ENCODE measurements around the gene CFP.

The CFP gene

GRCh38 chrX:47637546-47638195 lies 7.9 kb upstream of the CFP start:
- no peaks in the 10 kb centered on the region for H3K4me1 ChIP-seq (ENCODE audit: control insufficient read depth, insufficient read depth, low read length, unreplicated experiment)
- no peaks in the 10 kb centered on the region for H3K79me2 ChIP-seq (ENCODE audit: control insufficient read depth, insufficient read depth, low read length, unreplicated experiment)
- no peak overlapping the region for H3K4me3 ChIP-seq (ENCODE audit: low read depth, low read length)
- no peak overlapping the region for H2AFZ ChIP-seq (ENCODE audit: low read length, unreplicated experiment)
- H3K27me3 ChIP-seq (ENCODE audit: insufficient read depth, low read length): no peaks in the 10 kb centered on the region
- no peak overlapping the region for H3K27ac ChIP-seq (ENCODE audit: low read depth, low read length)
- H3K36me3 ChIP-seq (ENCODE audit: insufficient read depth, low read length): peaks cover 26% of the 10 kb centered on the region

GRCh38 chrX:47634871-47635575 lies 5.3 kb upstream of the CFP start:
- Histone ChIP-seq H3K4me3 (ENCODE audit: low read depth, low read length) (no peak overlapping the region), H3K36me3 (ENCODE audit: insufficient read depth, low read length) (peaks cover 6% of the 10 kb centered on the region), H3K79me2 (ENCODE audit: control insufficient read depth, insufficient read depth, low read length, unreplicated experiment) (no peaks in the 10 kb centered on the region), H3K27me3 (ENCODE audit: insufficient read depth, low read length) (no peaks in the 10 kb centered on the region), H3K4me1 (ENCODE audit: control insufficient read depth, insufficient read depth, low read length, unreplicated experiment) (no peaks in the 10 kb centered on the region), H3K27ac (ENCODE audit: low read depth, low read length) (no peak overlapping the region), H2AFZ (ENCODE audit: low read length, unreplicated experiment) (no peak overlapping the region)

DNA sequence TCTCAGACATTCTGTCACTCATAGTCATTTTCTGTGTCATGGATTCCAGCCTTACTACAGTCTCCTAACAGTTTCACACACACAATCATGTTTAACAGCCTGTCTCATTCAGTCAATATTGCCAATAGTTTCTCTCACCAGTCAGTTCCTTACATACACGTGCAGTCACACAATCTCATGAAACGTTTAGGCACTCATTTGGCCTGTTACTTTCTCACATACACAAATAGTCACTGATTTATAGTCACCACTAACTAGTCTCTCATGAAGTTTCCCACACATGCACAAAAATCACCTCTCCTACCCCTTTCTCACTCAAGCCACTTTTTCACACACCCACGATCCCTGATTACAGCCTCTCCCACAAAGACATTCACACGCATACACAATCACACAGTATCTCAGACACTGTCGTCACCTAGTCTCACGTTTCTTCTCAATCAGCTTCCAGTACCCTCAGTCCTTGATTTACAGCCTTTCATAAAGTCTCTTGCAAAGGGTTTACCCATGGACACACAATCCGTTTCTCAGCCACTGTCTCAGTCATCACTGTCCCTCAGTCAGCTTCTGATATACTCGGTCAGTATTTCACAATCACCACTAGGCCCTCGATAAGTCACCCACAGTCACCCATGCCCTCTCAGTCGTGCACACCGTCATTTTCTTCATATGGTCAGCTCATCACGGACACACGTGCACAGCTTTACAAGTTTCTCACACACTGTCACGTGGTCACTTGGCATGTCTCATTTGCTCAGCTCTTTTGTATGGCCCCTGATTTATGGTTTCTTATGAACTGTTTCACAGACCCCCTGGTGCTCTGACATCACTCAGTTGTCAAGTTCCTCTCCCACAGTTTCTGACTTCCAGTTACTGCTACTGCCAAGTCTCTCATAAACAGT lies 4.2 kb upstream of the CFP start:
- no peaks in the 10 kb centered on the region for H3K27me3 ChIP-seq (ENCODE audit: insufficient read depth, low read length)
- H3K79me2 ChIP-seq (ENCODE audit: control insufficient read depth, insufficient read depth, low read length, unreplicated experiment): no peaks in the 10 kb centered on the region
- no peak overlapping the region for H3K27ac ChIP-seq (ENCODE audit: low read depth, low read length)
- H2AFZ ChIP-seq (ENCODE audit: low read length, unreplicated experiment): no peak overlapping the region
- H3K4me1 ChIP-seq (ENCODE audit: control insufficient read depth, insufficient read depth, low read length, unreplicated experiment): no peaks in the 10 kb centered on the region
- no peak overlapping the region for H3K4me3 ChIP-seq (ENCODE audit: low read depth, low read length)
- H3K36me3 ChIP-seq (ENCODE audit: insufficient read depth, low read length): no peaks in the 10 kb centered on the region

DNA sequence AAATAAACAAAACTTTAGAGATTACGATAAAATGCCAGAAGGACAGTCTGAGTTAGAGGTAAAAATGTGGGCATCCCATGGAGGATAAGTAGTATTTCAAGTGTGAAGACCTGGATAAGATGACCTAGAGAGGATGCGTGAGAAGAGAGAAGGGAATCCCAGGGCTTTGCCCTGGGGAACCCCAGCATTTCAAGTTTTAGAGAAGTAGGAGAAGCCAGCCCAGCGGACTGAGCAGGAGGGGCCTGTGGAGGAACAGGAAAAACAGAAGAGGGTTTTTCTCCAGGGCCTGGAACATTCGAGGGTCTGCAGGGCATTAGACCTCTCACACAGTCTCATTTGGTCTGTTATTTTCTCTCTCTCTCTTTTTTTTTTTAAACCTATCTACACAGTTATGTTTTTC lies 2.9 kb upstream of the CFP start:
- no peak overlapping the region for H3K27ac ChIP-seq (ENCODE audit: low read depth, low read length)
- H3K79me2 ChIP-seq (ENCODE audit: control insufficient read depth, insufficient read depth, low read length, unreplicated experiment): no peaks in the 10 kb centered on the region
- no peaks in the 10 kb centered on the region for H3K36me3 ChIP-seq (ENCODE audit: insufficient read depth, low read length)
- no peaks in the 10 kb centered on the region for H3K27me3 ChIP-seq (ENCODE audit: insufficient read depth, low read length)
- no peak overlapping the region for H2AFZ ChIP-seq (ENCODE audit: low read length, unreplicated experiment)
- H3K4me1 ChIP-seq (ENCODE audit: control insufficient read depth, insufficient read depth, low read length, unreplicated experiment): no peaks in the 10 kb centered on the region
- H3K4me3 ChIP-seq (ENCODE audit: low read depth, low read length): no peak overlapping the region

- Histone ChIP-seq H3K27me3 (ENCODE audit: insufficient read depth, low read length) (no peaks in the 10 kb centered on the region), H3K27ac (ENCODE audit: low read depth, low read length) (no peak overlapping the region), H2AFZ (ENCODE audit: low read length, unreplicated experiment) (no peak overlapping the region), H3K4me1 (ENCODE audit: control insufficient read depth, insufficient read depth, low read length, unreplicated experiment) (no peaks in the 10 kb centered on the region), H3K36me3 (ENCODE audit: insufficient read depth, low read length) (no peaks in the 10 kb centered on the region), H3K4me3 (ENCODE audit: low read depth, low read length) (no peak overlapping the region), H3K79me2 (ENCODE audit: control insufficient read depth, insufficient read depth, low read length, unreplicated experiment) (no peaks in the 10 kb centered on the region)
These were observed 1.9 kb upstream of the CFP start for GRCh38 chrX:47631676-47632075.

DNA sequence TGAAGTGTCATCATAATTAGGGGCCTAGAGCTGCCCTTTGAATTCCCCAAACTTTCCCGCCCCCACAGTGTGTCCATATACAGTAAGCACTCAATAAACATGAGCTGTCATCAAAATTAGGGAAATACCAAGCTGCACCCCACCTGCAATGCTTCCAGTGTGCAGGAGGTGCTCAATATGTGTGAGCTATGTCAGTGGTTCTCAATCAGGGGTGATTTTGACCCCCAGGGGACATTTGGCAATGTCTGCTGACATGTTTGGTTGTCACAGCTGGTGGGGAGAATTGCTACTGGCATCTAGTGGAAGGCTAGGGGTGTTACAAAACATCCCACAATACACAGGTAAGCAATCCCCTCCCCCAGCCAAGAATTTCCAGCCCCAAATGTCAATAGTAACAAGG lies 748 bp downstream of the CFP start:
- Histone ChIP-seq H3K27ac (ENCODE audit: low read depth, low read length) (no peak overlapping the region), H3K4me3 (ENCODE audit: low read depth, low read length) (no peak overlapping the region), H3K4me1 (ENCODE audit: control insufficient read depth, insufficient read depth, low read length, unreplicated experiment) (no peaks in the 10 kb centered on the region), H3K79me2 (ENCODE audit: control insufficient read depth, insufficient read depth, low read length, unreplicated experiment) (no peaks in the 10 kb centered on the region), H2AFZ (ENCODE audit: low read length, unreplicated experiment) (no peak overlapping the region), H3K36me3 (ENCODE audit: insufficient read depth, low read length) (no peaks in the 10 kb centered on the region), H3K27me3 (ENCODE audit: insufficient read depth, low read length) (no peaks in the 10 kb centered on the region)

GRCh38 chrX:47625365-47625764 lies 4.4 kb downstream of the CFP start:
- no peak overlapping the region for H3K27ac ChIP-seq (ENCODE audit: low read depth, low read length)
- H3K27me3 ChIP-seq (ENCODE audit: insufficient read depth, low read length): no peaks in the 10 kb centered on the region
- H3K4me3 ChIP-seq (ENCODE audit: low read depth, low read length): no peak overlapping the region
- H3K4me1 ChIP-seq (ENCODE audit: control insufficient read depth, insufficient read depth, low read length, unreplicated experiment): no peaks in the 10 kb centered on the region
- H3K36me3 ChIP-seq (ENCODE audit: insufficient read depth, low read length): no peaks in the 10 kb centered on the region
- H3K79me2 ChIP-seq (ENCODE audit: control insufficient read depth, insufficient read depth, low read length, unreplicated experiment): no peaks in the 10 kb centered on the region
- no peak overlapping the region for H2AFZ ChIP-seq (ENCODE audit: low read length, unreplicated experiment)

GRCh38 chrX:47623540-47624027 lies 6.1 kb downstream of the CFP start:
- Histone ChIP-seq H2AFZ (ENCODE audit: low read length, unreplicated experiment) (no peak overlapping the region), H3K79me2 (ENCODE audit: control insufficient read depth, insufficient read depth, low read length, unreplicated experiment) (no peaks in the 10 kb centered on the region), H3K4me1 (ENCODE audit: control insufficient read depth, insufficient read depth, low read length, unreplicated experiment) (no peaks in the 10 kb centered on the region), H3K27me3 (ENCODE audit: insufficient read depth, low read length) (no peaks in the 10 kb centered on the region), H3K36me3 (ENCODE audit: insufficient read depth, low read length) (no peaks in the 10 kb centered on the region), H3K27ac (ENCODE audit: low read depth, low read length) (no peak overlapping the region), H3K4me3 (ENCODE audit: low read depth, low read length) (peak overlapping the region; percentile 7)

GRCh38 chrX:47621851-47622250 lies 7.9 kb downstream of the CFP start:
- Histone ChIP-seq H3K36me3 (ENCODE audit: insufficient read depth, low read length) (no peaks in the 10 kb centered on the region), H2AFZ (ENCODE audit: low read length, unreplicated experiment) (no peak overlapping the region), H3K79me2 (ENCODE audit: control insufficient read depth, insufficient read depth, low read length, unreplicated experiment) (no peaks in the 10 kb centered on the region), H3K27ac (ENCODE audit: low read depth, low read length) (no peak overlapping the region), H3K27me3 (ENCODE audit: insufficient read depth, low read length) (no peaks in the 10 kb centered on the region), H3K4me1 (ENCODE audit: control insufficient read depth, insufficient read depth, low read length, unreplicated experiment) (no peaks in the 10 kb centered on the region), H3K4me3 (ENCODE audit: low read depth, low read length) (no peak overlapping the region)

DNA sequence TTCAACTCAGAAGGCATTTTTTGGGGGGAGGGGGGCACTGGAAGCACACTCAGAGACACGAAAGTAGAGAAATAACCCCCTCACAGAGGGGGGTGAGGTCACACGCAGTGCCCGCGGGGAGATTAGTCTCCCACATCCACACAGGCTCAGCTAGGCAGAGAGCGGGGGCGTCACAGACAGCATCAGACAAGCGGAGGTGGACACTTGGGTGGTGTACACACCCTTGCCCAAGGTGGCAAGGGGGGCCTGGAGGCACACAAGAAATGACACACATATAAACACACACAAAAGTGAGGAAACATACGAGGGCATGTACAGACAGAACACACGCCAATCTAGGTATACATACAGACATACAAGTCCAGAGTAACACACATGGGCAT lies 9.4 kb downstream of the CFP start:
- Histone ChIP-seq H3K27me3 (ENCODE audit: insufficient read depth, low read length) (no peaks in the 10 kb centered on the region), H3K4me3 (ENCODE audit: low read depth, low read length) (no peak overlapping the region), H2AFZ (ENCODE audit: low read length, unreplicated experiment) (no peak overlapping the region), H3K27ac (ENCODE audit: low read depth, low read length) (no peak overlapping the region), H3K36me3 (ENCODE audit: insufficient read depth, low read length) (no peaks in the 10 kb centered on the region), H3K79me2 (ENCODE audit: control insufficient read depth, insufficient read depth, low read length, unreplicated experiment) (no peaks in the 10 kb centered on the region), H3K4me1 (ENCODE audit: control insufficient read depth, insufficient read depth, low read length, unreplicated experiment) (no peaks in the 10 kb centered on the region)
